NCI-H2107 treated with DMSO at 0.1 percent for 48 hours (cell line): ENCODE results near the gene ALDH1A2.

Experiments
- DNase-seq: peaks from one replicate; lab custom pipeline; 2025; ENCODE audit not compliant: unreplicated experiment; lab: John Stamatoyannopoulos, UW

The ALDH1A2 gene

DNA sequence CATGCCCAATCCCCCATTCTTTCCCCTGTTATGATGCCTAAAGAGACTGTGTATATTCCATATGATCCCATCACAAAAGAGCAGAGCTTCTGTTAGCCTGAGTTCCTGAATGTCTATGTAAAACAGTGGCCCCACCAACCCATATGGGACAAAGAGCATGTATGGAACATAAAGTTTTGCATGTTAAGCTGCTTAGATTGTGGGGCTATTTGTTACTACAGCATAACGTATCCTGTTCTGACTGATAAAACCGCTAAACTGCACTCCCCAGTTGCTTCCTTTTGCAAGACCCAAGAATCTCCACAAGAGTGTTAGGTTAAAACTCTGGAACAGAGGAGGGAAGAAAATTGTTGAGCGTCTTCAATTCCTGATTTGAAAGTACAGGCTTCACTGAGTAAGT is 154.8 kb downstream of the ALDH1A2 start:
- DNase-seq = no peak

DNA sequence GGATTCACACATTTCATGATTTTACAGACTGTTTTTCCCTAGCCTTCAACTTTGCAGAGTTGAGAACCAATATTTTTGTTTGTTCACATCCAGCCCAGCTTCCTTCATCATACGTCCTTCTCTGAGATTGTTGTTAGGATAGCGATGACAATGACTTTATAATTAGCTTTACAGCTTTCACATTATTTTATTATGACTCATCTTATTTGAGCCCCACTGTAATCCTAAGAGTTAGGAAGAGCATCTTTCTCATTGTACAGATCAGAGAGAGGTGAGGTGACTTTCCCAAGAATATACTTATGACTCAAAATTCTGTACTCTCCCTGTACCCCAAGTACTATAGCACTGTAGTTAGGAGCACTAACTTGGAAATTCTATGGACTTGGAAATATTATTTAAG is 156.1 kb downstream of the ALDH1A2 start:
- DNase-seq = no peak

DNA sequence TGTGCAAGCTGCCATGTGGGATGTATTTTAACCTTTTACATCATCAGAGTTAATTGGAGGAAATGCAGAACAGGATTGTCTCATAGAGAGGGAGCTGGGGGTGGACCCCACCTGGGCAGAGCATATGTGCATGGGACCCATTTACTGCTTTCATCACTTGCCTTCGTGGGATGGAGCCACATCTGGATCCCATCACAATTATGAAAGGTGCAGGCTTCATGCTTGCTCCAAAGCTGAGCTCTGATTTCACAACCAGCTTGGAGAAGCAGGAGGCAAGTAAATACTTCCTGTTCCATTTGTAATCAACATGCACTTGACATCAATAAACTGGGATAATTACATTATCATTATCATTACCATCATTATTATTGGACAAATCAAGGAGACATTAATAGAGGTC is 161.9 kb downstream of the ALDH1A2 start:
- no peak for DNase-seq
